Colonic mucosa (tissue), 4 donors: ENCODE measurements around the gene KDM3A. TPM values are rescaled to one million over a fixed set of nuclear protein-coding genes. Genes with fewer than 3 reads are reported as not detected.

Source experiments
- DNase-seq: peaks from one replicate; pipeline ENCODE4 v3.0.0-alpha.2; 2020
- H3K27ac ChIP-seq: fragments of 200-600 bp; one replicate; pipeline ENCODE4 v1.8.0; 2021
- H3K27me3 ChIP-seq: fragments of 200-600 bp; one replicate; pipeline ENCODE4 v1.8.0; 2021
- H3K36me3 ChIP-seq: fragments of 200-600 bp; one replicate; pipeline ENCODE4 v1.8.0; 2021
- H3K4me1 ChIP-seq: fragments of 200-600 bp; one replicate; pipeline ENCODE4 v1.8.0; 2021; ENCODE audit warnings: mild to moderate bottlenecking
- H3K4me3 ChIP-seq: fragments of 200-600 bp; one replicate; pipeline ENCODE4 v1.8.0; 2021
- H3K9ac ChIP-seq, 2 donors: one replicate each; pipeline ENCODE4 v1.7.0; 2013; ENCODE audit warnings: control low read depth in 2 of 2, low read depth in 2 of 2, low read length in 2 of 2
- H3K9me3 ChIP-seq: fragments of 200-600 bp; one replicate; pipeline ENCODE4 v1.8.0; 2021
- CTCF ChIP-seq: fragments of 200-600 bp; IDR thresholded peaks from one replicate; pipeline ENCODE4 v1.8.0; 2022; ENCODE audit warnings: antibody characterized with exemption, mild to moderate bottlenecking
- intact Hi-C: fragments of 100-400 bp; cut with DNase I; formaldehyde crosslinking; loops from one replicate; pipeline ENCODE4 v1.14.1; 2022
- total RNA-seq, 2 donors: library from RNA; stranded (reverse); fragmentation: NEBNext Ultra II Directional in 1 of 2; extraction: Animal tissue kit (Norgen Biotek cat#: 25700) in 1 of 2; gene quantifications; one replicate each; pipeline ENCODE4 v1.2.1, GENCODE V29; 2021
- donor health status: healthy.
- donor health status: DM: no; HTN: no; CAD: no.
- donor health status: DM: no; HTN: no; CAD: no.

The KDM3A gene
- total RNA-seq, 2 donors from 2014 or later: 35.9 to 101 TPM

GRCh38 chr2:86510436-86510933 is 69.3 kb downstream of the KDM3A start:
- H3K4me1 ChIP-seq: no peaks in the 10 kb centered on the region
- no peak for TF ChIP-seq CTCF
- no peak overlapping the region for H3K4me3 ChIP-seq
- DNase-seq: no peak
- no peaks in the 10 kb centered on the region for H3K9me3 ChIP-seq
- H3K36me3 ChIP-seq: no peaks in the 10 kb centered on the region
- H3K27ac ChIP-seq: no peak overlapping the region
- intact Hi-C loops: no loop called here
- H3K27me3 ChIP-seq: no peaks in the 10 kb centered on the region
- no peak overlapping the region for H3K9ac ChIP-seq

DNA sequence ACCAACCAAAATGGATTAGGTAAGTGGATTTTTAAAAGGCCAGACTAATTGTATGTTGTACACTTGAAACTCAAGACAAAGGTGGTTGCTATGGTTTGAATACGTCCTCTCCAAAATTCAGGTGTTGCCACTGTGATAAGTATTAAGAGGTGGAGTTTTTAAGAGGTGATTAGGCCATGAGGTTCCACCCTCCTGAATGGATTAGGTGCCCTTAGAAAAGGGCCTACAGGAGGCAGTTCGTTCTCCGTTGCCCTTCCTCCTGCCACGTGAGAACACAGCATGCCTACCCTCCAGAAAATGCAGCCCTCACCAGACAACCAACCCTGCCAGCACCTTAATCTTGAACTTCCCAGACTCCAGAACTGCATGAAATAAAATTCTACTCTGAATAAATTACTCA is 70.9 kb downstream of the KDM3A start:
- TF ChIP-seq CTCF: no peak
- Histone ChIP-seq H3K27ac (no peak overlapping the region), H3K9ac (no peak overlapping the region), H3K4me3 (no peak overlapping the region), H3K27me3 (no peaks in the 10 kb centered on the region), H3K4me1 (no peaks in the 10 kb centered on the region), H3K36me3 (no peaks in the 10 kb centered on the region), H3K9me3 (no peaks in the 10 kb centered on the region)
- intact Hi-C loops: no loop called here
- no peak for DNase-seq

DNA sequence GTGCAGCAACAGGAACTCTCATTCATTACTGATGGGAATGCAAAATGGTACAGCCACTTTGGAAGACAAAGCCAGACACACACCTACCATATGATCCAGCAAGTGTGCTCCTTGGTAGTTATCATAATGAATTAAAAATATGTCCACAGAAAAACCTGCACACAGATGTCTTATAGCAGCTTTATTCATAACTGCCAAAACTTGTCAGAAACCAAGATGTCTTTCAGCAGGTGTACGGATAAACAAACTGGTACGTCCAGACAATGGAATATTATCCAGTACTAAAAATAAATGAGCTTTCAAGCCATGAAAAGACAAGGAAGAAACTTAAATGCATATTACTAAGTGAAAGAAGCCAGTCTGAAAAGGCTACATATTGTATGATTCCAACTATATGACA is 71.7 kb downstream of the KDM3A start:
- no peaks in the 10 kb centered on the region for H3K9me3 ChIP-seq
- no peak for DNase-seq
- H3K9ac ChIP-seq: no peak overlapping the region
- intact Hi-C loops: no loop called here
- H3K27ac ChIP-seq: no peak overlapping the region
- H3K36me3 ChIP-seq: no peaks in the 10 kb centered on the region
- no peaks in the 10 kb centered on the region for H3K27me3 ChIP-seq
- H3K4me3 ChIP-seq: no peak overlapping the region
- no peak for TF ChIP-seq CTCF
- no peaks in the 10 kb centered on the region for H3K4me1 ChIP-seq

DNA sequence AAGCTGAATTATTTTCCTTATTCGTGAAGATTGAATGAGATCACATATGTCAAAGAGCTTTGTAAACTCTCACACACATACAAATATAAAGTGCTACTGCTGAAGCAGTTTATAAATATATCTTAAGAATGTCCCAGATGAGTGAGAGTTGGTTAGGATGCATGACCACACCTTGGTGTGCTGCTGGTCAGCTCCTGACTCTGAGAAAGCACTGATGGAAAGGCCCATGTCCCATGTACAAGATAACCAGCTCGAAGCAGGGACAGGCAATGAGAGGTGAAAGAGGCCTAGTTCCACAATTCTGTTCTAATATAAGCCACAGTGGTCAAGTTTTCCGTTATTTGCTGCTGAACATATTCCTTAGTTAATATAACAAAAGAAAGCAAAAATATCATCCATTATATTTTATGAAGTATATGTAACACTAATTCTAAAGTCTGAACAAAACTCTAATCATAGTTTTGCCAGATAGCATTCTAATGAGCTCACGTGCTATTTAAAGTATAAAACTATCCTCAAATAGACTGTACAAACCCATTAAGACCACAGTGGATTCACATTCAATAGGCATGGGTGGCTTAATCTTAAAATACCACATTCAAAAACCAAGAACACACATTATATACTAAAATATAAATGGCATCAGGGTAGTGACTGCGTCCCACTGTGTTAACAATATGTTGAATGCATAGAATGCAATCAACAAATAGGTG is 72.9 kb downstream of the KDM3A start:
- H3K36me3 ChIP-seq: no peaks in the 10 kb centered on the region
- no peak for DNase-seq
- no peak for TF ChIP-seq CTCF
- no peak overlapping the region for H3K27ac ChIP-seq
- H3K9ac ChIP-seq: no peak overlapping the region
- H3K4me3 ChIP-seq: no peak overlapping the region
- intact Hi-C loops: no loop called here
- no peaks in the 10 kb centered on the region for H3K27me3 ChIP-seq
- H3K4me1 ChIP-seq: no peaks in the 10 kb centered on the region
- H3K9me3 ChIP-seq: no peaks in the 10 kb centered on the region

DNA sequence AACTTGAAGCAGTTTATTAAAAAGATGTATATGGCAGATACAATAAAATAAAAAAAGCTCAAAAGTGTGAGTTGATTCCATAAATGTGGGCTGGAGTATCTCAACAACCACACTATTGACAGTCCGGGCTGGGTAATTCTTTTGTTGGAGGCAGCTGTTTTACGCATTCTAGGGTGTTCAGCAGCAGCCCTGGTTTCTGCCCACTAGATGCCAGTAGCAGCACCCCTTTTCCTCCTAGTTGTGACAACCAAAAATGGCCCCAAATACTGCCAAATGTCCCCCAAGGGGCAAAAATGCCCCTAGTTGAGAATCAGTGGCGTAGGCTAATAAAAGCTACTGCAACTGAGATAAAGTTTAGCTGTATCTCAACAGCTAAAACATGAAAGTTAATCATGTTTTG is 77.3 kb downstream of the KDM3A start:
- intact Hi-C loops: no loop called here
- Histone ChIP-seq H3K9me3 (no peaks in the 10 kb centered on the region), H3K4me3 (no peak overlapping the region), H3K4me1 (no peaks in the 10 kb centered on the region), H3K27me3 (no peaks in the 10 kb centered on the region), H3K36me3 (no peaks in the 10 kb centered on the region), H3K27ac (no peak overlapping the region), H3K9ac (no peak overlapping the region)
- DNase-seq: no peak
- no peak for TF ChIP-seq CTCF
